Measurements from ENCODE around the gene FUT4.

DNA sequence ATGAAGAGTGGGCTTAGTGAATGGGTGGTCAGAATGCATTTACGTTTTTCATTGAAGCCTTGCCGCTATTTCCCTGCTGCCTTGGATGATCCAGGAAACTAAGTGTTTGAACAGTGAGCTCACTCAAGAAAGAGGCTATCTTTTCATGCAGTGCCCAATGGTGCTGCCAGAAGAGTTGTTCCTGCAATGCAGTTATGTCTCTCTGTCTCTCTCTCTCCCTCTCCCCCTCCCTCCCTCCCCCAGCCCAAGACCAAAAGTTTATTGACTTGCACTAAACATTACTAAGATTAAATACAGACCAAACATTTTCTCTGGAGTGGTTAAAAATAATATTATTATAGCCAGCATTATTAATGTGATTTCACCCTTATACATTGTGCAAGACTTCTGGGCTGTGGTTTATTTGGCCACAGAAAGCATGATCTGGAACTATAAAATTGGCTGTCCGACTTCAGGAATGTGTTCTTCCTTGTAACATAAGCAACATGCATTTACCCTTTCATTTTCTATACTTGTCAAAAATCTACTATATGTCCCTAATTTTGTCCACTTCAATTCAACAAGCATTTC, 6.6 kb upstream of the FUT4 start:
- TF ChIP-seq POLR2A (IDR thresholded peaks at IDR 0.05; ENCODE audit: low read length), result no peak
- no peak for TF ChIP-seq GATA1 (IDR thresholded peaks at IDR 0.05; ENCODE audit: low read depth, low read length)
